SU-DHL-6 (cell line): ENCODE measurements around the gene UCN.

Experiments
- CTCF ChIP-seq: fragments of 200-600 bp; sonication (generic); IDR thresholded peaks from one replicate; pipeline ENCODE4 v1.5.1; 2017; ENCODE audit warnings: antibody characterized with exemption, mild to moderate bottlenecking, low read length, moderate library complexity; ENCODE audit not compliant: insufficient read depth, poor library complexity, severe bottlenecking
- EZH2phosphoT487 ChIP-seq: fragments of 200-600 bp; sonication (generic), shearing (Covaris generic); conservative IDR thresholded peaks from 2 replicates; pipeline ENCODE4 v1.6.1; 2018; ENCODE audit warnings: mild to moderate bottlenecking, antibody characterized with exemption, low read length, moderate library complexity, mixed read lengths

- TF ChIP-seq CTCF (no peak), EZH2phosphoT487 (no peak)
Measured at GRCh38 chr2:27354597-27354927, 46.3 kb upstream of the UCN start.
